Stomach (tissue), 4 donors: ENCODE data around the gene SURF2.

Experiments used
- POLR2A ChIP-seq, 4 donors: fragments of 450-650 bp; IDR thresholded peaks; one replicate each; pipeline ENCODE4 v1.6.1; 2016; ENCODE audit warnings: antibody characterized with exemption in 4 of 4, control low read depth in 2 of 4, mild to moderate bottlenecking in 1 of 4, moderate library complexity in 1 of 4
- POLR2AphosphoS5 ChIP-seq, 3 donors: sonication (generic); formaldehyde crosslinking; IDR thresholded peaks; one replicate each; pipeline ENCODE4 v1.6.1; 2016; ENCODE audit warnings: antibody characterized with exemption in 3 of 3

DNA sequence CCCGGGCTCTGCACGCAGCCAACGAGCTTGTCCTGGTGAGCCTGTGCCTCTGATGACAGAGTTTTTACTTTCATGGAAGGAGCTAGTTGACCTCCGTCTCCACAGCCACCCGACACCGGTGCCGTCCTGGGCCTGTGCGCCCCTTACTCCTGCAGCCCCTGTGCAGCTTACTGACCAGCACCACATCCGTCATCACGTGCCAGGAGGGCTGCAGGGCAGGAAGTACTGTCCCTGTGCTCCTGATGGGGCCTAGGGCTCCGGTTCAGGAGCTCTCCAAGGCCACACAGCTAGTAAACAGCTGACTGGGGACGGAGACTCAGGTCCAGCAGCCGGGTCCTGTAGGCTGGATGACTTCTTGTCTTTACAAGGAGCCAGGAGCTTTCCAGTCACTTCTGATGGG, 30.0 kb downstream of the SURF2 start:
- no peak for TF ChIP-seq POLR2A (IDR thresholded peaks at IDR 0.05)
- no peak for TF ChIP-seq POLR2AphosphoS5 (IDR thresholded peaks at IDR 0.05)
